ENCODE measurements around the gene SSC5D.

Gene SSC5D

GRCh38 chr19:55567708-55568328, 79.6 kb downstream of the SSC5D start:
- DNase-seq, result no peak

Data from RPMI8226 (cell line).